ENCODE results near the gene CHST1. TPM values are rescaled to one million over a fixed set of nuclear protein-coding genes. Genes with fewer than 3 reads are reported as not detected.

CHST1 gene
- total and polyA plus RNA-seq, 2 donors (not counting 3 experiments of a cell fraction or from before 2014, with no cell fraction given), result 12.6 to 40.5 TPM

- ChIA-PET POLR2A (no interaction called here), CTCF (interaction anchor here (1.3 kb wide), 1 partner anchor 30 kb away, joined by 3 read pairs; no protein-coding TSS in a partner anchor)
- H2AFZ ChIP-seq (ENCODE audit: low read depth, low read length), result no peak overlapping the region
- no peak for DNase-seq (ENCODE audit: low read depth, low spot score)
- H3K9ac ChIP-seq (replicated peaks; ENCODE audit: extremely low read depth, insufficient read depth, low read length), result no peak overlapping the region
- no peak for FAIRE-seq
- H3K27ac ChIP-seq (ENCODE audit: insufficient read depth, low read depth, low read length), result no peak overlapping the region
- intact Hi-C loops (cut with micrococcal nuclease) (no loop called here), dilution Hi-C loops (cut with MboI; ENCODE audit: extremely low pct_ligation_motif_present, low sequenced_read_pairs) (no loop called here)
- H3K4me3 ChIP-seq (replicated peaks in 1 of 3; ENCODE audit: insufficient read depth in 1 of 3, low read depth in 1 of 3, low read length in 3 of 3), result no peak overlapping the region
- no peaks in the 10 kb centered on the region for H3K79me2 ChIP-seq (ENCODE audit: control insufficient read depth, insufficient read depth, low read length)
- no peak for TF ChIP-seq FOS (IDR thresholded peaks at IDR 0.05; ENCODE audit: borderline replicate concordance, insufficient read depth, low read length)
- TF ChIP-seq POLR2A (IDR thresholded peaks at IDR 0.05; ENCODE audit: low read depth, low read length), result no peak
- H3K27me3 ChIP-seq (ENCODE audit: control insufficient read depth in 2 of 2, insufficient read depth in 2 of 2, low read length in 2 of 2), result peaks cover 0 to 3% of the 10 kb centered on the region in 2 experiments
- H3K36me3 ChIP-seq (ENCODE audit: control insufficient read depth in 2 of 2, extremely low read depth in 1 of 2, insufficient read depth in 2 of 2, low read length in 2 of 2), result no peaks in the 10 kb centered on the region
- no peaks in the 10 kb centered on the region for H4K20me1 ChIP-seq (replicated peaks; ENCODE audit: control insufficient read depth, extremely low read depth, insufficient read depth, low read length)
- no peaks in the 10 kb centered on the region for H3K9me3 ChIP-seq (replicated peaks; ENCODE audit: control insufficient read depth, insufficient read depth, low read length)
- no peaks in the 10 kb centered on the region for H3K9me1 ChIP-seq (replicated peaks; ENCODE audit: control insufficient read depth, extremely low read depth, insufficient read depth, low read length)
- H3K4me2 ChIP-seq (ENCODE audit: insufficient read depth, low read length), result no peak overlapping the region
- no TSS peak for BruUV-seq (replicated peaks)
- H3K4me1 ChIP-seq (ENCODE audit: control insufficient read depth, extremely low read depth, insufficient read depth, low read length), result no peaks in the 10 kb centered on the region
Measured at GRCh38 chr11:45624095-45624494, 41.3 kb downstream of the CHST1 start.

- dilution Hi-C loops (cut with MboI; ENCODE audit: extremely low pct_ligation_motif_present, low sequenced_read_pairs), result no loop called here
- no TSS peak for BruUV-seq (replicated peaks)
- H3K27ac ChIP-seq (ENCODE audit: insufficient read depth, low read depth, low read length), result no peak overlapping the region
- no peak for FAIRE-seq
- no peaks in the 10 kb centered on the region for H3K79me2 ChIP-seq (ENCODE audit: control insufficient read depth, insufficient read depth, low read length)
- no peak overlapping the region for H3K9ac ChIP-seq (replicated peaks; ENCODE audit: extremely low read depth, insufficient read depth, low read length)
- ChIA-PET POLR2A (no interaction called here), CTCF (no interaction called here)
- no peaks in the 10 kb centered on the region for H3K9me1 ChIP-seq (replicated peaks; ENCODE audit: control insufficient read depth, extremely low read depth, insufficient read depth, low read length)
- no peaks in the 10 kb centered on the region for H3K9me3 ChIP-seq (replicated peaks; ENCODE audit: control insufficient read depth, insufficient read depth, low read length)
- TF ChIP-seq POLR2A (IDR thresholded peaks at IDR 0.05; ENCODE audit: low read depth, low read length), result no peak
- peaks cover 0 to 3% of the 10 kb centered on the region in 2 experiments for H3K27me3 ChIP-seq (ENCODE audit: control insufficient read depth in 2 of 2, insufficient read depth in 2 of 2, low read length in 2 of 2)
- intact Hi-C loops (cut with micrococcal nuclease), result no loop called here
- H3K4me2 ChIP-seq (ENCODE audit: insufficient read depth, low read length), result no peak overlapping the region
- no peak for DNase-seq (ENCODE audit: low read depth, low spot score)
- H3K4me3 ChIP-seq (replicated peaks in 1 of 3; ENCODE audit: insufficient read depth in 1 of 3, low read depth in 1 of 3, low read length in 3 of 3), result no peak overlapping the region
- H2AFZ ChIP-seq (ENCODE audit: low read depth, low read length), result no peak overlapping the region
- no peaks in the 10 kb centered on the region for H4K20me1 ChIP-seq (replicated peaks; ENCODE audit: control insufficient read depth, extremely low read depth, insufficient read depth, low read length)
- H3K4me1 ChIP-seq (ENCODE audit: control insufficient read depth, extremely low read depth, insufficient read depth, low read length), result peaks cover 5% of the 10 kb centered on the region
- no peaks in the 10 kb centered on the region for H3K36me3 ChIP-seq (ENCODE audit: control insufficient read depth in 2 of 2, extremely low read depth in 1 of 2, insufficient read depth in 2 of 2, low read length in 2 of 2)
Measured at GRCh38 chr11:45622861-45623260, 42.6 kb downstream of the CHST1 start.

Measured in endothelial cell of umbilical vein (primary cell).